CD8-positive, alpha-beta memory T cell (primary cell): ENCODE data around the gene SLC4A1. TPM values are rescaled to one million over a fixed set of nuclear protein-coding genes. Genes with fewer than 3 reads are reported as not detected.

Experiments
- CTCF ChIA-PET: fragments of 350-600 bp; sonication (Branson Sonifier 250); formaldehyde crosslinking; loops from one replicate; lab custom pipeline; 2021; ENCODE audit warnings: antibody characterized with exemption; lab: Charles Lee
- POLR2A ChIA-PET: fragments of 350-600 bp; sonication (Branson Sonifier 250); formaldehyde crosslinking; loops from one replicate; lab custom pipeline; 2021; ENCODE audit warnings: antibody characterized with exemption; lab: Charles Lee
- DNase-seq, 5 donors: peaks; one replicate each; pipeline versions ENCODE4 v3.0.0 to v3.0.0-alpha.2; 2020 to 2022; ENCODE audit warnings: mixed read lengths in 1 of 5
- H3K27ac ChIP-seq: one replicate; pipeline ENCODE4 v1.7.0; 2013; ENCODE audit warnings: low read depth, mild to moderate bottlenecking, low read length, moderate library complexity
- H3K27me3 ChIP-seq: 2 replicates; pipeline ENCODE4 v1.7.0; 2013; ENCODE audit warnings: low read length, mild to moderate bottlenecking; ENCODE audit not compliant: insufficient read depth, poor library complexity, severe bottlenecking
- H3K36me3 ChIP-seq: 2 replicates; pipeline ENCODE4 v1.7.0; 2013; ENCODE audit warnings: mild to moderate bottlenecking, low read length, moderate library complexity; ENCODE audit not compliant: insufficient read depth
- H3K4me1 ChIP-seq: 2 replicates; pipeline ENCODE4 v1.7.0; 2013; ENCODE audit warnings: mild to moderate bottlenecking, low read length, moderate library complexity; ENCODE audit not compliant: insufficient read depth
- H3K4me3 ChIP-seq: 2 replicates; pipeline ENCODE4 v1.7.0; 2013; ENCODE audit warnings: mild to moderate bottlenecking, low read length
- H3K9me3 ChIP-seq: 2 replicates; pipeline ENCODE4 v1.7.0; 2013; ENCODE audit warnings: mild to moderate bottlenecking, low read length
- H3K27ac Mint-ChIP-seq, 8 donors: one replicate each; pipeline ENCODE4 v1.8.0; 2020 to 2021; ENCODE audit warnings: mixed read lengths in 8 of 8, mild to moderate bottlenecking in 6 of 8, inconsistent platforms in 3 of 8, moderate library complexity in 3 of 8
- H3K27me3 Mint-ChIP-seq, 2 donors: one replicate each; pipeline ENCODE4 v1.8.0; 2020 to 2021; ENCODE audit warnings: mixed read lengths in 2 of 2, mild to moderate bottlenecking in 1 of 2, moderate library complexity in 1 of 2
- H3K36me3 Mint-ChIP-seq, 3 donors: one replicate each; pipeline ENCODE4 v1.8.0; 2020 to 2021; ENCODE audit warnings: mixed read lengths in 3 of 3, inconsistent platforms in 1 of 3, mild to moderate bottlenecking in 1 of 3
- H3K4me1 Mint-ChIP-seq, 3 donors: one replicate each; pipeline ENCODE4 v1.8.0; 2020 to 2021; ENCODE audit warnings: mixed read lengths in 3 of 3, inconsistent platforms in 1 of 3, mild to moderate bottlenecking in 1 of 3
- H3K4me3 Mint-ChIP-seq, 7 donors: one replicate each; pipeline ENCODE4 v1.8.0; 2020 to 2021; ENCODE audit warnings: mixed read lengths in 7 of 7, mild to moderate bottlenecking in 6 of 7, moderate library complexity in 4 of 7, inconsistent platforms in 2 of 7
- H3K9me3 Mint-ChIP-seq, 5 donors: one replicate each; pipeline ENCODE4 v1.8.0; 2020 to 2022; ENCODE audit warnings: mixed read lengths in 5 of 5, mild to moderate bottlenecking in 3 of 5, moderate library complexity in 2 of 5, inconsistent platforms in 1 of 5
- polyA plus RNA-seq: library from polyadenylated mRNA; unstranded; fragments of 300-500 nt; fragmentation: Illumina TruSeq; gene quantifications from one replicate; pipeline ENCODE4 v1.2.3, GENCODE V29; 2021
- total RNA-seq, 2 experiments: library from RNA; stranded (reverse); gene quantifications; one replicate each; pipeline ENCODE4 v1.2.3, GENCODE V29; 2021

The SLC4A1 gene
- total RNA-seq (not detected), polyA plus RNA-seq (not detected)

GRCh38 chr17:44267818-44268490 lies at the start of gene SLC4A1:
Gene SLC4A1 (minus strand): TSS chr17:44268135. CDS start chr17:44262866, 5,269 bp downstream.
- CTCF ChIA-PET: no interaction called here
- H3K27me3 ChIP-seq: no peaks in the 10 kb centered on the region
- POLR2A ChIA-PET: no interaction called here
- no peak within 1 kb of the TSS for H3K4me3 ChIP-seq
- H3K36me3 ChIP-seq: no peaks in the 10 kb centered on the region
- Mint-ChIP-seq H3K4me3 (peak within 1 kb of the TSS in 1 of 7 donors; percentile 16), H3K27me3 (peaks cover 0 to 6% of the 10 kb centered on the region in 2 donors), H3K4me1 (no peaks in the 10 kb centered on the region), H3K27ac (peak within 1 kb of the TSS in 1 of 8 donors; percentile 22), H3K36me3 (no peaks in the 10 kb centered on the region), H3K9me3 (no peaks in the 10 kb centered on the region)
- no peak for DNase-seq
- no peaks in the 10 kb centered on the region for H3K9me3 ChIP-seq
- H3K4me1 ChIP-seq: no peaks in the 10 kb centered on the region
- no peak within 1 kb of the TSS for H3K27ac ChIP-seq

DNA sequence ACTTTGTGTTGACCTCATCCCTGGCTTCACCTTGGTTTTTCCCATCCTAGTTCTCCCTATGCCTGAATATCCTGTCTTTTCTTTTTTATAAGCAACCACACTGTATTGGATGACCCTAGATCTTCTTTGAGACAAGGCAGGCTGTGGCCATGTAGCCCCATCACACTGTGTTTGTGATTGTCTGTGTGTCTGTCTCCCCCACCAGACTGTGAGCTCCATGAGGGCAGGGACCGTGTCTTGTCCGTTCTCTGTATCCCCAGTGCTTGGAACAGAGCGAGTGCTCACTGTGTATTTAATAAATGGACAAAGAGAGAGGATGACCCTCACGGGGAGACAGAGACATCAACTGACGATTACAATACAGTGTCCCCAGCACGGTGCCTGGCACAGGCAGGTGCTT lies 49.6 kb upstream of the SLC4A1 start:
- H3K4me3 ChIP-seq: no peak overlapping the region
- no peak for DNase-seq
- POLR2A ChIA-PET: interaction anchor here (0.5 to 0.8 kb wide), 4 partner anchors 9 to 950 kb away, joined by 3 to 6 read pairs (median 4); no protein-coding TSS in a partner anchor
- H3K27ac ChIP-seq: no peak overlapping the region
- Mint-ChIP-seq H3K4me3 (peak overlapping the region in 4 of 7 donors; percentile 16 to 62 (median 40)), H3K9me3 (no peaks in the 10 kb centered on the region), H3K27ac (peak overlapping the region in 1 of 8 donors; percentile 64), H3K4me1 (peaks cover 10 to 19% (median 14%) of the 10 kb centered on the region in 3 donors), H3K36me3 (peaks cover 3 to 33% (median 4%) of the 10 kb centered on the region in 3 donors), H3K27me3 (peaks cover 30 to 36% of the 10 kb centered on the region in 2 donors)
- H3K36me3 ChIP-seq: no peaks in the 10 kb centered on the region
- H3K9me3 ChIP-seq: no peaks in the 10 kb centered on the region
- CTCF ChIA-PET: interaction anchor here (2.3 to 3.5 kb wide), 2 partner anchors 13 to 107 kb away, joined by 7 to 20 read pairs; no protein-coding TSS in a partner anchor
- peaks cover 28% of the 10 kb centered on the region for H3K27me3 ChIP-seq
- peaks cover 11% of the 10 kb centered on the region for H3K4me1 ChIP-seq

DNA sequence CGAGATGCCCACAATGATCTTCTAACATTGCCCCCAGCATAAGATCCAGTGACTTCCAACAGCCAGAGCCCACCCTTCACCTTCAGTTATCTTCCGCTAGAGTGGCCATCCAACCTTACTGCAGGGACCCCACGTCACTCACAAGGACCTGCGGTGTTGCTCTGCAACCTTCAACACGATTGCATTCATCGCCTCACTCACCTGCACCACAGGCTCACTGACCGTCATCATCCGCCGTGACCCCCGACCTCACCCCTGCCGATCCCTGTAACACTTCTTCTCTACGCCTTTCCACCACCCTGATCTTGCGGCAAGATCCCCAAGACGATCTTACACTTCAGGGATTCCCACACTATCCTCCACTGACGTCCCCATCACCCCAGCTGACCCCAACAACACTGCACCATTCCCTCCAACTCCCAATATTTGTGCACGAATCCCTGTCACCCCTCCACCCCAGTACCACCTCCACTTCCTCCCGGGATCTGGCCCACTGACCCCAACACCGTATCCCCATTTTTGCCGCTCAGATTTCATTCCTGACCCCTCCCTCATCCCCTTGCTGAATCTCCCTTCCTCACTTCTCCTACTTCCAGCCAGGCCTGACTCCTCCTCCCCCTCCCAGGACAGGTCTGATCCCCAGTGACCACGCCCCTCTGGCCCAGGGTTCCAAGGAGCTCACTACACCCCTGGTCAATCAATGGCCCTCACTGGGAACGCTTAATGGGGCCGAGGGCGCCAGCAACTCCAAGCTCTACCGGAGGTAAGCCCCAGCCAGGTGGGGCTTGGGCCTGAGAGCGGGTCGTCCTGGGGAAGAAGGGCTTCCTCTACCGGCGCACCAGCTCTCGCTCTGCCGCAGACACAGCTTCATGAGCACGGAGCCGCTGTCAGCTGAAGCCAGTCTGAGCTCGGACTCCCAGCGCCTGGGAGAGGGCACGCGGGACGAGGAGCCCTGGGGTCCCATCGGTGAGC lies 48.1 kb upstream of the SLC4A1 start:
- POLR2A ChIA-PET: interaction anchor here (0.5 to 1.4 kb wide), 2 partner anchors 13 to 100 kb away, joined by 3 to 4 read pairs; no protein-coding TSS in a partner anchor
- peak overlapping the region; percentile 34 to 85 (median 71) for H3K4me3 Mint-ChIP-seq
- H3K36me3 Mint-ChIP-seq: peaks cover 3 to 18% (median 4%) of the 10 kb centered on the region in 3 donors
- peak overlapping the region in 2 of 8 donors; percentile 52 to 66 for H3K27ac Mint-ChIP-seq
- Histone ChIP-seq H3K9me3 (no peaks in the 10 kb centered on the region), H3K36me3 (no peaks in the 10 kb centered on the region), H3K27me3 (peaks cover 28% of the 10 kb centered on the region), H3K4me1 (peaks cover 11% of the 10 kb centered on the region), H3K4me3 (no peak overlapping the region), H3K27ac (no peak overlapping the region)
- DNase-seq: no peak
- peaks cover 30 to 36% of the 10 kb centered on the region in 2 donors for H3K27me3 Mint-ChIP-seq
- CTCF ChIA-PET: interaction anchor here (0.8 to 3.5 kb wide), 5 partner anchors 13 to 189 kb away, joined by 3 to 20 read pairs (median 7); no protein-coding TSS in a partner anchor
- H3K9me3 Mint-ChIP-seq: no peaks in the 10 kb centered on the region
- H3K4me1 Mint-ChIP-seq: peaks cover 9 to 15% (median 14%) of the 10 kb centered on the region in 3 donors

GRCh38 chr17:44314869-44315661 lies 47.1 kb upstream of the SLC4A1 start:
- no peaks in the 10 kb centered on the region for H3K36me3 ChIP-seq
- no peak overlapping the region for H3K27ac ChIP-seq
- peak in 3 of 5 donors; percentile 14 to 56 (median 30) for DNase-seq
- H3K4me3 ChIP-seq: peak overlapping the region; percentile 54
- peaks cover 30 to 39% of the 10 kb centered on the region in 2 donors for H3K27me3 Mint-ChIP-seq
- H3K9me3 ChIP-seq: no peaks in the 10 kb centered on the region
- peak overlapping the region in 6 of 7 donors; percentile 34 to 74 (median 70) for H3K4me3 Mint-ChIP-seq
- peaks cover 11% of the 10 kb centered on the region for H3K4me1 ChIP-seq
- peaks cover 3 to 10% (median 4%) of the 10 kb centered on the region in 3 donors for H3K36me3 Mint-ChIP-seq
- POLR2A ChIA-PET: interaction anchor here (0.5 to 1.4 kb wide), 4 partner anchors 12 to 171 kb away, joined by 3 to 4 read pairs (median 3); no protein-coding TSS in a partner anchor
- no peaks in the 10 kb centered on the region for H3K9me3 Mint-ChIP-seq
- H3K27ac Mint-ChIP-seq: no peak overlapping the region
- CTCF ChIA-PET: interaction anchor here (0.5 to 3.5 kb wide), 5 partner anchors 12 to 105 kb away, joined by 3 to 20 read pairs (median 4); partner anchors contain the start of gene UBTF
- peaks cover 9 to 17% (median 14%) of the 10 kb centered on the region in 3 donors for H3K4me1 Mint-ChIP-seq
- H3K27me3 ChIP-seq: peaks cover 28% of the 10 kb centered on the region

GRCh38 chr17:44314524-44314868 lies 46.6 kb upstream of the SLC4A1 start:
- POLR2A ChIA-PET: interaction anchor here (0.5 to 1.4 kb wide), 3 partner anchors 70 to 170 kb away, joined by 3 to 4 read pairs (median 3); no protein-coding TSS in a partner anchor
- H3K4me3 Mint-ChIP-seq: peak overlapping the region; percentile 52 to 66 (median 58)
- no peak for DNase-seq
- Histone ChIP-seq H3K27me3 (peaks cover 28% of the 10 kb centered on the region), H3K27ac (no peak overlapping the region), H3K4me1 (peaks cover 11% of the 10 kb centered on the region), H3K9me3 (no peaks in the 10 kb centered on the region), H3K36me3 (no peaks in the 10 kb centered on the region), H3K4me3 (no peak overlapping the region)
- peaks cover 30 to 42% of the 10 kb centered on the region in 2 donors for H3K27me3 Mint-ChIP-seq
- H3K4me1 Mint-ChIP-seq: peaks cover 12 to 23% (median 14%) of the 10 kb centered on the region in 3 donors
- H3K36me3 Mint-ChIP-seq: peaks cover 2 to 4% (median 3%) of the 10 kb centered on the region in 3 donors
- H3K9me3 Mint-ChIP-seq: no peaks in the 10 kb centered on the region
- H3K27ac Mint-ChIP-seq: no peak overlapping the region
- CTCF ChIA-PET: interaction anchor here (0.5 to 3.5 kb wide), 4 partner anchors 17 to 104 kb away, joined by 3 to 20 read pairs (median 5); partner anchors contain the start of gene UBTF

DNA sequence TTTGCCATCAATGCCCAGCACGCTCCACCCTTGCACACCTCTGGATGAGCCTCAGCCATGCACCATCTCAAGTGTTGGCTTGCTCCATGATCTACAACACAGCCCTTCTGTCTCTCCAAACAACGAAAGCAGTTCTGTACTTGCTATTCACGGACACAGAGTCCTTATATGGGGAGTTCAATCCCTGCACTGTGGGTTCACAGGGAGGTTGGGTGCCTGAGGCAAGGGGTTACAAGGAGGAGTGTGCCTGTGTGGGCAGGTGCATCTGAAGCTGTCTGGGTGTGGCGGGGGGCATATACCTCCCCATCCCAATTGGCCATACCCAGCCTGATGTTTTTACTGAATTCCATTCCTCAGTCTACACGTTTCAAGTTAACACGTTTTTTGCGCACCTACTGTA lies 46.1 kb upstream of the SLC4A1 start:
- peaks cover 30 to 42% of the 10 kb centered on the region in 2 donors for H3K27me3 Mint-ChIP-seq
- no peaks in the 10 kb centered on the region for H3K9me3 ChIP-seq
- H3K9me3 Mint-ChIP-seq: no peaks in the 10 kb centered on the region
- no peak overlapping the region for H3K27ac Mint-ChIP-seq
- CTCF ChIA-PET: interaction anchor here (1.1 to 3.5 kb wide), 3 partner anchors 18 to 104 kb away, joined by 3 to 20 read pairs (median 6); partner anchors contain the start of gene UBTF
- H3K27ac ChIP-seq: no peak overlapping the region
- H3K36me3 Mint-ChIP-seq: no peaks in the 10 kb centered on the region
- H3K4me3 ChIP-seq: no peak overlapping the region
- POLR2A ChIA-PET: interaction anchor here (0.5 kb wide), 1 partner anchor 170 kb away, joined by 3 read pairs; no protein-coding TSS in a partner anchor
- peak overlapping the region; percentile 52 to 66 (median 58) for H3K4me3 Mint-ChIP-seq
- H3K4me1 ChIP-seq: peaks cover 15% of the 10 kb centered on the region
- peaks cover 14 to 26% (median 15%) of the 10 kb centered on the region in 3 donors for H3K4me1 Mint-ChIP-seq
- no peak for DNase-seq
- H3K27me3 ChIP-seq: peaks cover 33% of the 10 kb centered on the region
- H3K36me3 ChIP-seq: no peaks in the 10 kb centered on the region
